Breast epithelium (tissue), 3 donors: ENCODE data around the gene PTF1A.

Source experiments
- CTCF ChIP-seq, 3 donors: fragments of 450-650 bp; IDR thresholded peaks; one replicate each; pipeline ENCODE4 v1.5.1; 2016 to 2017; ENCODE audit warnings: antibody characterized with exemption in 3 of 3, mild to moderate bottlenecking in 3 of 3, moderate library complexity in 3 of 3
- POLR2A ChIP-seq: fragments of 450-650 bp; IDR thresholded peaks from one replicate; pipeline ENCODE4 v1.6.1; 2016; ENCODE audit warnings: antibody characterized with exemption, mild to moderate bottlenecking, moderate library complexity

GRCh38 chr10:23155169-23155568 is 36.9 kb upstream of the PTF1A start:
- no peak for TF ChIP-seq CTCF (IDR thresholded peaks at IDR 0.05)
- no peak for TF ChIP-seq POLR2A
